GM23338 (cell line): Measurements from ENCODE around the gene TTC28. TPM values are rescaled to one million over a fixed set of nuclear protein-coding genes. Genes with fewer than 3 reads are reported as not detected.

Source experiments
- ATAC-seq: fragments of 200-7000 bp; cut with Tn5 transposase; 3 replicates; pipeline ENCODE4 v1.9.1; 2020
- DNase-seq: peaks from one replicate; pipeline ENCODE4 v3.0.0-alpha.2; 2015; ENCODE audit warnings: low spot score
- H2AFZ ChIP-seq: fragments of 200-600 bp; sonication (generic); 2 replicates; pipeline ENCODE4 v1.8.0; 2016; ENCODE audit warnings: antibody characterized with exemption, mild to moderate bottlenecking, moderate library complexity
- H3F3A ChIP-seq: fragments of 200-600 bp; sonication (generic); replicated peaks from 2 replicates; pipeline ENCODE4 v1.8.0; 2017; ENCODE audit warnings: antibody characterized with exemption, mixed run types, low read depth
- H3K27ac ChIP-seq: fragments of 200-600 bp; sonication (generic); 2 replicates; pipeline ENCODE4 v1.6.1; 2016; ENCODE audit warnings: low read depth
- H3K27me3 ChIP-seq: fragments of 200-600 bp; sonication (generic); 2 replicates; pipeline ENCODE4 v1.8.0; 2016; ENCODE audit warnings: mild to moderate bottlenecking, mixed run types, moderate library complexity; ENCODE audit not compliant: insufficient read depth
- H3K36me3 ChIP-seq: fragments of 200-600 bp; sonication (generic); 2 replicates; pipeline ENCODE4 v1.8.0; 2016; ENCODE audit warnings: mild to moderate bottlenecking; ENCODE audit not compliant: insufficient read depth
- H3K4me1 ChIP-seq: fragments of 200-600 bp; sonication (generic); 2 replicates; pipeline ENCODE4 v1.8.0; 2016; ENCODE audit warnings: mild to moderate bottlenecking, moderate library complexity; ENCODE audit not compliant: insufficient read depth
- H3K4me2 ChIP-seq: fragments of 200-600 bp; sonication (generic); 2 replicates; pipeline ENCODE4 v1.7.1; 2017; ENCODE audit warnings: mixed run types
- H3K4me3 ChIP-seq: fragments of 200-600 bp; sonication (generic); 2 replicates; pipeline ENCODE4 v1.6.1; 2016; ENCODE audit warnings: mixed run types
- H3K79me2 ChIP-seq: fragments of 200-600 bp; sonication (generic); replicated peaks from 2 replicates; pipeline ENCODE4 v1.8.0; 2017; ENCODE audit warnings: mild to moderate bottlenecking; ENCODE audit not compliant: insufficient read depth
- H3K9me2 ChIP-seq: fragments of 200-600 bp; sonication (generic); 2 replicates; pipeline ENCODE4 v1.8.0; 2017; ENCODE audit not compliant: insufficient read depth
- H4K20me1 ChIP-seq: fragments of 200-600 bp; sonication (generic); replicated peaks from 2 replicates; pipeline ENCODE4 v1.8.0; 2017; ENCODE audit warnings: mild to moderate bottlenecking; ENCODE audit not compliant: insufficient read depth
- H3K27ac Mint-ChIP-seq: 2 replicates; pipeline ENCODE4 v1.8.0; 2020; ENCODE audit warnings: inconsistent platforms, mild to moderate bottlenecking, moderate library complexity, mixed read lengths
- H3K27me3 Mint-ChIP-seq: 3 replicates; pipeline ENCODE4 v1.8.0; 2022; ENCODE audit warnings: low read depth, mild to moderate bottlenecking, moderate library complexity, mixed read lengths, inconsistent platforms; ENCODE audit not compliant: insufficient read depth, poor library complexity
- H3K36me3 Mint-ChIP-seq: 3 replicates; pipeline ENCODE4 v1.8.0; 2021; ENCODE audit warnings: low read depth, mild to moderate bottlenecking, inconsistent platforms, moderate library complexity, mixed read lengths
- H3K4me1 Mint-ChIP-seq: 3 replicates; pipeline ENCODE4 v1.8.0; 2020; ENCODE audit warnings: mild to moderate bottlenecking, inconsistent platforms, mixed read lengths
- H3K4me3 Mint-ChIP-seq: 3 replicates; pipeline ENCODE4 v1.8.0; 2021; ENCODE audit warnings: moderate library complexity, mild to moderate bottlenecking, inconsistent platforms, mixed read lengths
- H3K9me3 Mint-ChIP-seq: 3 replicates; pipeline ENCODE4 v1.8.0; 2020; ENCODE audit warnings: moderate library complexity, mild to moderate bottlenecking, inconsistent platforms, mixed read lengths
- EZH2 ChIP-seq: fragments of 200-600 bp; sonication (generic); IDR thresholded peaks from one replicate; pipeline ENCODE4 v1.8.0; 2017; ENCODE audit warnings: antibody characterized with exemption, mild to moderate bottlenecking, low read depth; ENCODE audit not compliant: unreplicated experiment
- EZH2phosphoT487 ChIP-seq: fragments of 200-600 bp; sonication (generic); IDR thresholded peaks from one replicate; pipeline ENCODE4 v1.8.1; 2018; ENCODE audit warnings: antibody characterized with exemption; ENCODE audit not compliant: unreplicated experiment
- JUNB ChIP-seq: IDR thresholded peaks from one replicate; pipeline ENCODE4 v1.6.1; 2016; ENCODE audit warnings: antibody characterized with exemption; ENCODE audit not compliant: unreplicated experiment
- NANOG ChIP-seq: IDR thresholded peaks from 2 replicates; pipeline ENCODE4 v1.6.1; 2016; ENCODE audit warnings: antibody characterized with exemption, borderline replicate concordance
- ZNF114 ChIP-seq: fragments of 250-450 bp; sonication (Bioruptor Pico); IDR thresholded peaks from 2 replicates; pipeline ENCODE4 v1.5.0; 2020; ENCODE audit warnings: mild to moderate bottlenecking, moderate library complexity
- ZNF331 ChIP-seq: fragments of 250-450 bp; sonication (Bioruptor Pico); IDR thresholded peaks from 2 replicates; pipeline ENCODE4 v1.5.0; 2020; ENCODE audit warnings: low read depth, mild to moderate bottlenecking, moderate library complexity
- polyA plus RNA-seq: library from polyadenylated mRNA; unstranded; fragments of >200 nt; fragmentation: Nextera tagmentation; extraction: Ambion mirVana; gene quantifications from 2 replicates; pipeline ENCODE4 v1.2.1, GENCODE V29; 2016
- total RNA-seq: library from RNA; depleted of rRNA; stranded (reverse); fragments of >200 nt; shearing (Covaris generic); gene quantifications from 2 replicates; pipeline ENCODE4 v1.2.3, GENCODE V29; 2014
- TF ChIP-seq, protein P1 (sequence below): IDR thresholded peaks from one replicate; pipeline ENCODE4 v1.6.1; 2018; ENCODE audit warnings: antibody characterized with exemption; ENCODE audit not compliant: unreplicated experiment
- TF ChIP-seq, protein P2 (sequence below): IDR thresholded peaks from 2 replicates; pipeline ENCODE4 v1.6.1; 2016; ENCODE audit warnings: antibody characterized with exemption
- TF ChIP-seq, protein P3 (sequence below), 2 experiments: fragments of 200-600 bp in 1 of 2; sonication (generic) in 1 of 2; conservative IDR thresholded peaks; 2 replicates each; pipeline versions ENCODE4 v1.5.1 to v1.6.1; 2016 to 2017; ENCODE audit warnings: antibody characterized with exemption in 2 of 2, low read depth in 2 of 2, mild to moderate bottlenecking in 2 of 2, moderate library complexity in 1 of 2
- TF ChIP-seq, protein P4 (sequence below): fragments of 250-450 bp; sonication (Bioruptor Pico); IDR thresholded peaks from 2 replicates; pipeline ENCODE4 v1.5.0; 2020; ENCODE audit warnings: mild to moderate bottlenecking, moderate library complexity

Gene TTC28
- total and polyA plus RNA-seq, 2 experiments from 2014 or later: 4.5 to 16.1 TPM

DNA sequence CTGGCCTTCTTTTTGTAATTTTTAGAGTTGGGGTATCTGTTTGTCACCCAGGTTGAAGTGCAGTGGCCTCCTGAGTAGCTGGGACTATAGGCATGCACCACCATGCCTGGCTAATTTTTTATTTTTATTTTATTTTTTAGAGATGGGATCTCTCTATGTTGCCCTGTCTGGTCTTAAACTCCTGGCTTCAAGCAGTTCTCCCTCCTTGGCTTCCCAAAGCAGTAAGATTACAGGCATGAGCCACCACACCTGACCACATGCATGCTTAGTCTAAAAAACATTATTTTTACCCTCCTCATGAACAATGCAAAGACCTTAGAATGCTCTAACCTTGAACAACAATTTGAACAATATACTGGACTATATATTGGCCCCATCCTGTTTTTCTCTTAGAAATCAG is 738.5 kb downstream of the TTC28 start:
- TF ChIP-seq EZH2 (no peak), ZNF331 (CRISPR knock-in tag) (no peak)
- TF ChIP-seq, protein P1, sequence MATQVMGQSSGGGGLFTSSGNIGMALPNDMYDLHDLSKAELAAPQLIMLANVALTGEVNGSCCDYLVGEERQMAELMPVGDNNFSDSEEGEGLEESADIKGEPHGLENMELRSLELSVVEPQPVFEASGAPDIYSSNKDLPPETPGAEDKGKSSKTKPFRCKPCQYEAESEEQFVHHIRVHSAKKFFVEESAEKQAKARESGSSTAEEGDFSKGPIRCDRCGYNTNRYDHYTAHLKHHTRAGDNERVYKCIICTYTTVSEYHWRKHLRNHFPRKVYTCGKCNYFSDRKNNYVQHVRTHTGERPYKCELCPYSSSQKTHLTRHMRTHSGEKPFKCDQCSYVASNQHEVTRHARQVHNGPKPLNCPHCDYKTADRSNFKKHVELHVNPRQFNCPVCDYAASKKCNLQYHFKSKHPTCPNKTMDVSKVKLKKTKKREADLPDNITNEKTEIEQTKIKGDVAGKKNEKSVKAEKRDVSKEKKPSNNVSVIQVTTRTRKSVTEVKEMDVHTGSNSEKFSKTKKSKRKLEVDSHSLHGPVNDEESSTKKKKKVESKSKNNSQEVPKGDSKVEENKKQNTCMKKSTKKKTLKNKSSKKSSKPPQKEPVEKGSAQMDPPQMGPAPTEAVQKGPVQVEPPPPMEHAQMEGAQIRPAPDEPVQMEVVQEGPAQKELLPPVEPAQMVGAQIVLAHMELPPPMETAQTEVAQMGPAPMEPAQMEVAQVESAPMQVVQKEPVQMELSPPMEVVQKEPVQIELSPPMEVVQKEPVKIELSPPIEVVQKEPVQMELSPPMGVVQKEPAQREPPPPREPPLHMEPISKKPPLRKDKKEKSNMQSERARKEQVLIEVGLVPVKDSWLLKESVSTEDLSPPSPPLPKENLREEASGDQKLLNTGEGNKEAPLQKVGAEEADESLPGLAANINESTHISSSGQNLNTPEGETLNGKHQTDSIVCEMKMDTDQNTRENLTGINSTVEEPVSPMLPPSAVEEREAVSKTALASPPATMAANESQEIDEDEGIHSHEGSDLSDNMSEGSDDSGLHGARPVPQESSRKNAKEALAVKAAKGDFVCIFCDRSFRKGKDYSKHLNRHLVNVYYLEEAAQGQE: no peak
- Mint-ChIP-seq H3K36me3 (peaks cover 6% of the 10 kb centered on the region; the same call in 1 of the 3 replicates), H3K4me3 (no peak overlapping the region), H3K27ac (no peak overlapping the region; the same call in 1 of the 2 replicates), H3K9me3 (no peaks in the 10 kb centered on the region), H3K4me1 (peaks cover 3% of the 10 kb centered on the region; the same call in 2 of the 3 replicates), H3K27me3 (no peaks in the 10 kb centered on the region)
- Histone ChIP-seq H3K36me3 (no peaks in the 10 kb centered on the region), H4K20me1 (no peaks in the 10 kb centered on the region), H3K79me2 (no peaks in the 10 kb centered on the region), H2AFZ (no peak overlapping the region), H3K27me3 (no peaks in the 10 kb centered on the region), H3K9me2 (no peaks in the 10 kb centered on the region), H3K4me1 (no peaks in the 10 kb centered on the region; the same call in 1 of the 2 replicates), H3F3A (no peaks in the 10 kb centered on the region), H3K4me2 (no peak overlapping the region), H3K27ac (no peak overlapping the region), H3K4me3 (no peak overlapping the region)
- ATAC-seq: no peak
- DNase-seq: no peak

DNA sequence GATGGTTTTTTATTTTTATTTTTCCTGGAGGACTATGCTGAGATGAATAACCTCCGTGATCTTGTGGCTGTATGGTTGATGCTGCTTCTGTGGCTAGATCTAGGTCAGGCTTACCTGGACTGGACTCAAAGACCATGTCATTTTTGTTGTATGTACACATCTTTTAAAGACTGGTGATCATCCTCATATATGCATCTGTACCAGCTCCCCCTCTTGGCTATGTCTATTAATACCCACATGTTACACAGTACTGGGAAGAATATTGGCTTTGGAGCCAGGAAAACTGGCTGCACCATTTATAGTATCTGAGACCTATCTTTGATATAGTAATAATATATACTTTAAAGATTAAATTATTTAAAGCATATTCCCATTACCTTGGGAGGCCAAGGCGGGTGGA is 742.2 kb downstream of the TTC28 start:
- DNase-seq (no peak), ATAC-seq (no peak)
- peaks cover 7% of the 10 kb centered on the region for H3K4me1 Mint-ChIP-seq
- no peak overlapping the region for H3K4me3 ChIP-seq
- no peaks in the 10 kb centered on the region; the same call in 1 of the 2 replicates for H3K9me2 ChIP-seq
- no peaks in the 10 kb centered on the region; the same call in 1 of the 2 replicates for H3K4me1 ChIP-seq
- H2AFZ ChIP-seq: no peak overlapping the region
- no peaks in the 10 kb centered on the region; the same call in 2 of the 3 replicates for H3K9me3 Mint-ChIP-seq
- H3K79me2 ChIP-seq: no peaks in the 10 kb centered on the region
- H3K27ac Mint-ChIP-seq: no peak overlapping the region
- H3K27ac ChIP-seq: no peak overlapping the region
- no peaks in the 10 kb centered on the region for H3K27me3 Mint-ChIP-seq
- no peak overlapping the region for H3K4me2 ChIP-seq
- no peaks in the 10 kb centered on the region for H3F3A ChIP-seq
- H3K36me3 Mint-ChIP-seq: peaks cover 16% of the 10 kb centered on the region; the same call in 2 of the 3 replicates
- H4K20me1 ChIP-seq: no peaks in the 10 kb centered on the region
- H3K36me3 ChIP-seq: no peaks in the 10 kb centered on the region
- H3K27me3 ChIP-seq: no peaks in the 10 kb centered on the region
- H3K4me3 Mint-ChIP-seq: no peak overlapping the region
- TF ChIP-seq ZNF114 (CRISPR knock-in tag) (no peak), NANOG (no peak), EZH2phosphoT487 (no peak), JUNB (no peak)
- TF ChIP-seq, protein P2, sequence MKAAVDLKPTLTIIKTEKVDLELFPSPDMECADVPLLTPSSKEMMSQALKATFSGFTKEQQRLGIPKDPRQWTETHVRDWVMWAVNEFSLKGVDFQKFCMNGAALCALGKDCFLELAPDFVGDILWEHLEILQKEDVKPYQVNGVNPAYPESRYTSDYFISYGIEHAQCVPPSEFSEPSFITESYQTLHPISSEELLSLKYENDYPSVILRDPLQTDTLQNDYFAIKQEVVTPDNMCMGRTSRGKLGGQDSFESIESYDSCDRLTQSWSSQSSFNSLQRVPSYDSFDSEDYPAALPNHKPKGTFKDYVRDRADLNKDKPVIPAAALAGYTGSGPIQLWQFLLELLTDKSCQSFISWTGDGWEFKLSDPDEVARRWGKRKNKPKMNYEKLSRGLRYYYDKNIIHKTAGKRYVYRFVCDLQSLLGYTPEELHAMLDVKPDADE: no peak
- TF ChIP-seq, protein P3, sequence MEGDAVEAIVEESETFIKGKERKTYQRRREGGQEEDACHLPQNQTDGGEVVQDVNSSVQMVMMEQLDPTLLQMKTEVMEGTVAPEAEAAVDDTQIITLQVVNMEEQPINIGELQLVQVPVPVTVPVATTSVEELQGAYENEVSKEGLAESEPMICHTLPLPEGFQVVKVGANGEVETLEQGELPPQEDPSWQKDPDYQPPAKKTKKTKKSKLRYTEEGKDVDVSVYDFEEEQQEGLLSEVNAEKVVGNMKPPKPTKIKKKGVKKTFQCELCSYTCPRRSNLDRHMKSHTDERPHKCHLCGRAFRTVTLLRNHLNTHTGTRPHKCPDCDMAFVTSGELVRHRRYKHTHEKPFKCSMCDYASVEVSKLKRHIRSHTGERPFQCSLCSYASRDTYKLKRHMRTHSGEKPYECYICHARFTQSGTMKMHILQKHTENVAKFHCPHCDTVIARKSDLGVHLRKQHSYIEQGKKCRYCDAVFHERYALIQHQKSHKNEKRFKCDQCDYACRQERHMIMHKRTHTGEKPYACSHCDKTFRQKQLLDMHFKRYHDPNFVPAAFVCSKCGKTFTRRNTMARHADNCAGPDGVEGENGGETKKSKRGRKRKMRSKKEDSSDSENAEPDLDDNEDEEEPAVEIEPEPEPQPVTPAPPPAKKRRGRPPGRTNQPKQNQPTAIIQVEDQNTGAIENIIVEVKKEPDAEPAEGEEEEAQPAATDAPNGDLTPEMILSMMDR (conservative IDR thresholded peaks at IDR 0.05; ENCODE audit: low read depth in 2 of 2): no peak
- TF ChIP-seq, protein P4, sequence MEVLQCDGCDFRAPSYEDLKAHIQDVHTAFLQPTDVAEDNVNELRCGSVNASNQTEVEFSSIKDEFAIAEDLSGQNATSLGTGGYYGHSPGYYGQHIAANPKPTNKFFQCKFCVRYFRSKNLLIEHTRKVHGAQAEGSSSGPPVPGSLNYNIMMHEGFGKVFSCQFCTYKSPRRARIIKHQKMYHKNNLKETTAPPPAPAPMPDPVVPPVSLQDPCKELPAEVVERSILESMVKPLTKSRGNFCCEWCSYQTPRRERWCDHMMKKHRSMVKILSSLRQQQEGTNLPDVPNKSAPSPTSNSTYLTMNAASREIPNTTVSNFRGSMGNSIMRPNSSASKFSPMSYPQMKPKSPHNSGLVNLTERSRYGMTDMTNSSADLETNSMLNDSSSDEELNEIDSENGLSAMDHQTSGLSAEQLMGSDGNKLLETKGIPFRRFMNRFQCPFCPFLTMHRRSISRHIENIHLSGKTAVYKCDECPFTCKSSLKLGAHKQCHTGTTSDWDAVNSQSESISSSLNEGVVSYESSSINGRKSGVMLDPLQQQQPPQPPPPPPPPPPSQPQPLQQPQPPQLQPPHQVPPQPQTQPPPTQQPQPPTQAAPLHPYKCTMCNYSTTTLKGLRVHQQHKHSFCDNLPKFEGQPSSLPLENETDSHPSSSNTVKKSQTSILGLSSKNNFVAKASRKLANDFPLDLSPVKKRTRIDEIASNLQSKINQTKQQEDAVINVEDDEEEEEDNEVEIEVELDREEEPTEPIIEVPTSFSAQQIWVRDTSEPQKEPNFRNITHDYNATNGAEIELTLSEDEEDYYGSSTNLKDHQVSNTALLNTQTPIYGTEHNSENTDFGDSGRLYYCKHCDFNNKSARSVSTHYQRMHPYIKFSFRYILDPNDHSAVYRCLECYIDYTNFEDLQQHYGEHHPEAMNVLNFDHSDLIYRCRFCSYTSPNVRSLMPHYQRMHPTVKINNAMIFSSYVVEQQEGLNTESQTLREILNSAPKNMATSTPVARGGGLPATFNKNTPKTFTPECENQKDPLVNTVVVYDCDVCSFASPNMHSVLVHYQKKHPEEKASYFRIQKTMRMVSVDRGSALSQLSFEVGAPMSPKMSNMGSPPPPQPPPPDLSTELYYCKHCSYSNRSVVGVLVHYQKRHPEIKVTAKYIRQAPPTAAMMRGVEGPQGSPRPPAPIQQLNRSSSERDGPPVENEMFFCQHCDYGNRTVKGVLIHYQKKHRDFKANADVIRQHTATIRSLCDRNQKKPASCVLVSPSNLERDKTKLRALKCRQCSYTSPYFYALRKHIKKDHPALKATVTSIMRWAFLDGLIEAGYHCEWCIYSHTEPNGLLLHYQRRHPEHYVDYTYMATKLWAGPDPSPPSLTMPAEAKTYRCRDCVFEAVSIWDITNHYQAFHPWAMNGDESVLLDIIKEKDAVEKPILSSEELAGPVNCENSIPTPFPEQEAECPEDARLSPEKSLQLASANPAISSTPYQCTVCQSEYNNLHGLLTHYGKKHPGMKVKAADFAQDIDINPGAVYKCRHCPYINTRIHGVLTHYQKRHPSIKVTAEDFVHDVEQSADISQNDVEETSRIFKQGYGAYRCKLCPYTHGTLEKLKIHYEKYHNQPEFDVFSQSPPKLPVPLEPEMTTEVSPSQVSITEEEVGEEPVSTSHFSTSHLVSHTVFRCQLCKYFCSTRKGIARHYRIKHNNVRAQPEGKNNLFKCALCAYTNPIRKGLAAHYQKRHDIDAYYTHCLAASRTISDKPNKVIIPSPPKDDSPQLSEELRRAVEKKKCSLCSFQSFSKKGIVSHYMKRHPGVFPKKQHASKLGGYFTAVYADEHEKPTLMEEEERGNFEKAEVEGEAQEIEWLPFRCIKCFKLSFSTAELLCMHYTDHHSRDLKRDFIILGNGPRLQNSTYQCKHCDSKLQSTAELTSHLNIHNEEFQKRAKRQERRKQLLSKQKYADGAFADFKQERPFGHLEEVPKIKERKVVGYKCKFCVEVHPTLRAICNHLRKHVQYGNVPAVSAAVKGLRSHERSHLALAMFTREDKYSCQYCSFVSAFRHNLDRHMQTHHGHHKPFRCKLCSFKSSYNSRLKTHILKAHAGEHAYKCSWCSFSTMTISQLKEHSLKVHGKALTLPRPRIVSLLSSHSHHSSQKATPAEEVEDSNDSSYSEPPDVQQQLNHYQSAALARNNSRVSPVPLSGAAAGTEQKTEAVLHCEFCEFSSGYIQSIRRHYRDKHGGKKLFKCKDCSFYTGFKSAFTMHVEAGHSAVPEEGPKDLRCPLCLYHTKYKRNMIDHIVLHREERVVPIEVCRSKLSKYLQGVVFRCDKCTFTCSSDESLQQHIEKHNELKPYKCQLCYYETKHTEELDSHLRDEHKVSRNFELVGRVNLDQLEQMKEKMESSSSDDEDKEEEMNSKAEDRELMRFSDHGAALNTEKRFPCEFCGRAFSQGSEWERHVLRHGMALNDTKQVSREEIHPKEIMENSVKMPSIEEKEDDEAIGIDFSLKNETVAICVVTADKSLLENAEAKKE: no peak
